A673 (cell line): ENCODE measurements around the gene PMPCA. TPM values are rescaled to one million over a fixed set of nuclear protein-coding genes. Genes with fewer than 3 reads are reported as not detected.
A peak's percentile ranks its signal among the peaks of the same experiment; 100 is the strongest.

Experiments
- Bru-seq: library from RNA; stranded (reverse); fragments of 400-500 nt; gene quantifications from one replicate; lab custom pipeline; 2021; lab: Mats Ljungman, UMichigan
- BruChase-seq, 2 experiments: library from RNA; stranded (reverse); fragments of 400-500 nt; gene quantifications; one replicate each; lab custom pipeline; 2021; lab: Mats Ljungman, UMichigan
- BruUV-seq: library from RNA; stranded (reverse); fragments of 400-500 nt; replicated peaks from 2 replicates; lab custom pipeline; 2021; lab: Mats Ljungman, UMichigan
- CTCF ChIA-PET: fragments of 300-600 bp; sonication (Branson Sonifier 250); formaldehyde crosslinking; loops from one replicate; lab custom pipeline; 2022; ENCODE audit warnings: antibody characterized with exemption; lab: Charles Lee
- POLR2A ChIA-PET: fragments of 300-600 bp; sonication (Branson Sonifier 250); formaldehyde crosslinking; loops from one replicate; lab custom pipeline; 2022; ENCODE audit warnings: antibody characterized with exemption; ENCODE audit not compliant: low non-redundant PET; lab: Charles Lee
- DNase-seq: peaks from one replicate; pipeline ENCODE4 v3.0.0-alpha.2; 2015; ENCODE audit warnings: low spot score
- H3K27ac ChIP-seq: fragments of 200-600 bp; sonication (generic); 2 replicates; pipeline ENCODE4 v1.5.1; 2016; ENCODE audit warnings: mixed run types, low read depth, mild to moderate bottlenecking, mixed read lengths, antibody characterized with exemption, low read length; ENCODE audit not compliant: poor library complexity, severe bottlenecking
- H3K27me3 ChIP-seq: fragments of 200-600 bp; sonication (generic); replicated peaks from 2 replicates; pipeline ENCODE4 v1.6.1; 2017; ENCODE audit warnings: mixed run types, low read depth, mild to moderate bottlenecking, mixed read lengths, antibody characterized with exemption, low read length; ENCODE audit not compliant: insufficient read depth, poor library complexity
- H3K36me3 ChIP-seq: fragments of 200-600 bp; sonication (generic); 2 replicates; pipeline ENCODE4 v1.6.1; 2016; ENCODE audit warnings: mixed run types, mild to moderate bottlenecking, mixed read lengths, antibody characterized with exemption, low read length; ENCODE audit not compliant: insufficient read depth, poor library complexity, severe bottlenecking
- H3K4me1 ChIP-seq: fragments of 200-600 bp; sonication (generic); 2 replicates; pipeline ENCODE4 v1.6.1; 2017; ENCODE audit warnings: mixed run types, mild to moderate bottlenecking, mixed read lengths, antibody characterized with exemption, low read length; ENCODE audit not compliant: insufficient read depth, poor library complexity, severe bottlenecking
- H3K4me3 ChIP-seq: fragments of 200-600 bp; sonication (generic); 2 replicates; pipeline ENCODE4 v1.5.1; 2016; ENCODE audit warnings: low read depth, mixed run types, mild to moderate bottlenecking, mixed read lengths, low read length; ENCODE audit not compliant: poor library complexity, severe bottlenecking
- H3K9me3 ChIP-seq: fragments of 200-600 bp; sonication (generic); 2 replicates; pipeline ENCODE4 v1.6.1; 2016; ENCODE audit warnings: mixed run types, low read depth, mild to moderate bottlenecking, mixed read lengths, antibody characterized with exemption, low read length; ENCODE audit not compliant: poor library complexity, severe bottlenecking
- EZH2 ChIP-seq: fragments of 200-600 bp; sonication (generic); IDR thresholded peaks from 2 replicates; pipeline ENCODE4 v1.6.1; 2017; ENCODE audit warnings: borderline replicate concordance, low read depth, mild to moderate bottlenecking, mixed read lengths, antibody characterized with exemption, low read length; ENCODE audit not compliant: poor library complexity, severe bottlenecking
- intact Hi-C: fragments of 100-400 bp; cut with micrococcal nuclease; formaldehyde crosslinking; loops from one replicate; pipeline ENCODE4 v1.10.0; 2022; ENCODE audit not compliant: unreplicated experiment
- long read RNA-seq: library from polyadenylated mRNA; stranded (forward); transcript quantifications from one replicate; pipeline ENCODE4 v2.0.0, GENCODE V29; 2022
- total RNA-seq: library from RNA; stranded (reverse); gene quantifications from 2 replicates; pipeline ENCODE4 v1.2.3, GENCODE V29; 2021
- TF ChIP-seq, protein P1 (sequence below): fragments of 300-800, 200-600 bp; sonication (generic); conservative IDR thresholded peaks from 2 replicates; pipeline ENCODE4 v1.5.1; 2017; ENCODE audit warnings: low read depth, mild to moderate bottlenecking, antibody characterized with exemption, low read length, moderate library complexity, mixed read lengths

The PMPCA gene, protein sequence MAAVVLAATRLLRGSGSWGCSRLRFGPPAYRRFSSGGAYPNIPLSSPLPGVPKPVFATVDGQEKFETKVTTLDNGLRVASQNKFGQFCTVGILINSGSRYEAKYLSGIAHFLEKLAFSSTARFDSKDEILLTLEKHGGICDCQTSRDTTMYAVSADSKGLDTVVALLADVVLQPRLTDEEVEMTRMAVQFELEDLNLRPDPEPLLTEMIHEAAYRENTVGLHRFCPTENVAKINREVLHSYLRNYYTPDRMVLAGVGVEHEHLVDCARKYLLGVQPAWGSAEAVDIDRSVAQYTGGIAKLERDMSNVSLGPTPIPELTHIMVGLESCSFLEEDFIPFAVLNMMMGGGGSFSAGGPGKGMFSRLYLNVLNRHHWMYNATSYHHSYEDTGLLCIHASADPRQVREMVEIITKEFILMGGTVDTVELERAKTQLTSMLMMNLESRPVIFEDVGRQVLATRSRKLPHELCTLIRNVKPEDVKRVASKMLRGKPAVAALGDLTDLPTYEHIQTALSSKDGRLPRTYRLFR
- total RNA-seq (84.1 and 94.8 TPM in 2 replicates), Bru-seq, nascent RNA (percentile 77 among the genes with signal in this experiment), BruChase-seq, experiment 1, labeled RNA remaining after a 2-hour chase (percentile 82 among the genes with signal in this experiment), BruChase-seq, experiment 2, labeled RNA remaining after a 6-hour chase (percentile 89 among the genes with signal in this experiment)
- long read RNA-seq, transcript PMPCA-201 (13 exons, 2,174 nt) = major isoform, 266 of 310 reads
- long read RNA-seq, partial matches to known transcripts = 16 of 310 reads
- long read RNA-seq, other reads (novel, unspliced or antisense) = 25 of 310 reads

DNA sequence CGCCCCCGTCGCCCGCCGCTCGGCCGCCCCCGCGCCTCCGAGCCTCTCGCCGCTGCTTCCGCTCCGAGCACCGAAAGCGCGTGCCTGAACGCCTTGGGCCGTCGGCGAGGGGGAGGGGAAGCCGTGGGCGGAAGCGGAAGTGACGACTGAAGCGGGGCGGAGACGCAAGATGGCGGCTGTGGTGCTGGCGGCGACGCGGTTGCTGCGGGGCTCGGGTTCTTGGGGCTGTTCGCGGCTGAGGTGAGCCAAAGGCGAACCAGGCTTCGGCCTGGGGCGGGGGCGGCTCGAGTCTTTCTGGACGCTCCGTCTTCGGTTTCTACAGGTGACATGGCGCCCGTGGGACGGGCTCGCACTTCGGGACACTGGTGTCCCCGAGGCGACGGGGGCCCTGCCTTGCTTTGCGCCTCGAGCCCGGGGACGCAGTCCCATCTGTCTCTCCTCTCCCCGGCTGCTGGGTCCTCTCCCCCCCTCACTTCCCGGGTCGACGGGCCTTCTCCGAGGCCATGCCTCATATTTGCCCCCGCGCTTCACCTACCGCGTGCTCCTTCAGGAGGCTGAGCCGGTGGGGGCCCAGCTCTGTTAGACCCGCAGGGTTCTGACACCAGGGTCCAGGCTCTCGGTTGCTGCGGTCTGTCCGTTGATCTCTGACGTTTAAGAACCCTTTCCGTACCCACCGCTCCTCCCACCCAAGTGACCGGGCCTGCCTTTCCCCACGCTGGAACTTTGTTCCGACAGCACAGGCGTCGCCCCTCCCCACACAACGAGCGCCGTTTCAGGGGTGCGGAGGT is at the start of gene PMPCA, which contains the start of gene ENTR1:
Gene PMPCA (plus strand): TSS at position 159 of the 788 bp plus-strand sequence. CDS start 11 bp downstream, at position 170.
Gene ENTR1 (minus strand): TSS at position 115 of the 788 bp plus-strand sequence. CDS start 217 bp downstream, outside the sequence.
- ChIA-PET CTCF (no interaction called here), POLR2A (no interaction called here)

DNA sequence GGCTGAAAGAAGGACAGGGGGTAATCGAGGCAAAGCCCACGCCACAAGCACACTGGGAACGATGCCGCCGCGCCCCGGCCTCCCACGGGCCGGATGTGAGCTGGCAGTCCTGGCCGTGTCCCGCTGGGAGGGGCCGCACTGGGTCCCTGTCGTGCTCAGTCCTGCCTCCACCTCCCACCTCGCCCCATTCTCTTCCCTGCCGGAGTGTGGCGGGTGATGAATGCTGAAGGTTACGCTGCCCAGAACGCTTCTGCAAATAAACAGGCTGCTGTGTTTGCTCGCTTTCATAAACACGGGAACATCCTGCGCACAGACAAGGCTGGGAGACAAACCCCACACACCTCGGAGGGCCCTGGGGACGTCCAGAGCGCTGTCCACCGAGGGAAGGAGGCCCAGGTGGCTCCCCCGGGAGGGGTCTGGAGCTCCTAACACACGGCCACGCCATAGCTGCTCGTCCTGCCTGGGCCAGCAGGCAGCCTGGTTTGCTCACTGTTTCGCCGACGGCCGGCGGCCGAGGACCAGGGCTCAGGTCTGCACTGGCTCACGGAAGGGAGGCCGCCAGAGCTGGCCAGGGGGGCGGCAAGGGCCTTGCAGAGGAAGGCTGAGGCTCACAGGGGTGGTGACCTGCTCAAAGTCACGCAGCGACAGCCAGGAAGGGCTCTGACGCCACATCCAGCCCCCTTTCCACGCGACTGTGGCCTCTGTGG is 49.3 kb upstream of the PMPCA start:
- peaks cover 5% of the 10 kb centered on the region for H3K4me1 ChIP-seq
- intact Hi-C loops = no loop called here
- no peaks in the 10 kb centered on the region for H3K9me3 ChIP-seq
- ChIA-PET POLR2A (no interaction called here), CTCF (no interaction called here)
- H3K27me3 ChIP-seq = no peaks in the 10 kb centered on the region
- no peak for TF ChIP-seq EZH2
- TF ChIP-seq, protein P1, sequence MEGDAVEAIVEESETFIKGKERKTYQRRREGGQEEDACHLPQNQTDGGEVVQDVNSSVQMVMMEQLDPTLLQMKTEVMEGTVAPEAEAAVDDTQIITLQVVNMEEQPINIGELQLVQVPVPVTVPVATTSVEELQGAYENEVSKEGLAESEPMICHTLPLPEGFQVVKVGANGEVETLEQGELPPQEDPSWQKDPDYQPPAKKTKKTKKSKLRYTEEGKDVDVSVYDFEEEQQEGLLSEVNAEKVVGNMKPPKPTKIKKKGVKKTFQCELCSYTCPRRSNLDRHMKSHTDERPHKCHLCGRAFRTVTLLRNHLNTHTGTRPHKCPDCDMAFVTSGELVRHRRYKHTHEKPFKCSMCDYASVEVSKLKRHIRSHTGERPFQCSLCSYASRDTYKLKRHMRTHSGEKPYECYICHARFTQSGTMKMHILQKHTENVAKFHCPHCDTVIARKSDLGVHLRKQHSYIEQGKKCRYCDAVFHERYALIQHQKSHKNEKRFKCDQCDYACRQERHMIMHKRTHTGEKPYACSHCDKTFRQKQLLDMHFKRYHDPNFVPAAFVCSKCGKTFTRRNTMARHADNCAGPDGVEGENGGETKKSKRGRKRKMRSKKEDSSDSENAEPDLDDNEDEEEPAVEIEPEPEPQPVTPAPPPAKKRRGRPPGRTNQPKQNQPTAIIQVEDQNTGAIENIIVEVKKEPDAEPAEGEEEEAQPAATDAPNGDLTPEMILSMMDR = no peak
- H3K27ac ChIP-seq = peak overlapping the region; percentile 19
- H3K4me3 ChIP-seq = no peak overlapping the region
- no peak for DNase-seq
- H3K36me3 ChIP-seq = no peaks in the 10 kb centered on the region
- no TSS peak for BruUV-seq

More for the DNA sequence above, at the start of gene PMPCA, which contains the start of gene ENTR1:
- H3K4me3 ChIP-seq = peak within 1 kb of the TSS; percentile 93
- intact Hi-C loops = no loop called here
- TF ChIP-seq EZH2 = no peak
- TF ChIP-seq, protein P1 = no peak
- H3K27me3 ChIP-seq = no peaks in the 10 kb centered on the region
- peaks cover 56% of the 10 kb centered on the region for H3K36me3 ChIP-seq
- H3K9me3 ChIP-seq = no peaks in the 10 kb centered on the region
- H3K4me1 ChIP-seq = peaks cover 10% of the 10 kb centered on the region
- H3K27ac ChIP-seq = peak within 1 kb of the TSS; percentile 93
- peak; percentile 95 for DNase-seq
- no TSS peak for BruUV-seq
